ENCODE measurements around the gene SLC12A1.

GRCh38 chr15:48307586-48307985 lies 101.5 kb downstream of the SLC12A1 start:
- TF ChIP-seq CTCF (IDR thresholded peaks at IDR 0.05): no peak
- TF ChIP-seq POLR2A (IDR thresholded peaks at IDR 0.05): no peak
